Neural cell (in vitro differentiated cells): ENCODE measurements around the gene NRG2.

Source experiments
- EZH2 ChIP-seq: fragments of 200-600, 300-800 bp; shearing (Covaris generic), sonication (generic); IDR thresholded peaks from 2 replicates; pipeline ENCODE4 v1.6.1; 2014; ENCODE audit warnings: antibody characterized with exemption, low read length, borderline replicate concordance, mild to moderate bottlenecking; ENCODE audit not compliant: insufficient read depth, poor library complexity, severe bottlenecking
- POLR2AphosphoS5 ChIP-seq: IDR thresholded peaks from 2 replicates; pipeline ENCODE4 v1.6.1; 2012
- REST ChIP-seq: IDR thresholded peaks from 2 replicates; pipeline ENCODE4 v1.6.1; 2012; ENCODE audit warnings: borderline replicate concordance
- TF ChIP-seq, protein P1 (sequence below): fragments of 450-650 bp; IDR thresholded peaks from 2 replicates; pipeline ENCODE4 v1.5.1; 2014; ENCODE audit warnings: antibody characterized with exemption, mild to moderate bottlenecking, moderate library complexity; ENCODE audit not compliant: poor library complexity, severe bottlenecking

DNA sequence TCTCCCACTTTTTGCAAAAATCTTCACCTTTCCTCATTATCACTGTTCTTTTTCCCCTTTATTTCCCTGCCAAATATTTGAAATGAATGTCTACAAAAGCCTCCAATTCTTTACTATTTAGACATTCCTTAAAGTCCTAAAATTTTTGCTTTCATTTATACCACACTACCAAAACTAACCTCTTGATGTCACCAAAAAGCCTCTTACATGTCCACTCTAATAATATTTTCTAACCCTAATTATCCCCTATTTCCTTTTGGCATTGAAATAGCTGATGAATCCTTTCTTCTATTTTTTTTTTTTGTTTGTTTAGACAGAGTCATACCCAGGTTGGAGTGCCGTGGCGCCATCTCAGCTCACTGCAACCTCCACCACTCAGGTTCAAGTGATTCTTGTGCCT lies 32.3 kb upstream of the NRG2 start:
- TF ChIP-seq, protein P1, sequence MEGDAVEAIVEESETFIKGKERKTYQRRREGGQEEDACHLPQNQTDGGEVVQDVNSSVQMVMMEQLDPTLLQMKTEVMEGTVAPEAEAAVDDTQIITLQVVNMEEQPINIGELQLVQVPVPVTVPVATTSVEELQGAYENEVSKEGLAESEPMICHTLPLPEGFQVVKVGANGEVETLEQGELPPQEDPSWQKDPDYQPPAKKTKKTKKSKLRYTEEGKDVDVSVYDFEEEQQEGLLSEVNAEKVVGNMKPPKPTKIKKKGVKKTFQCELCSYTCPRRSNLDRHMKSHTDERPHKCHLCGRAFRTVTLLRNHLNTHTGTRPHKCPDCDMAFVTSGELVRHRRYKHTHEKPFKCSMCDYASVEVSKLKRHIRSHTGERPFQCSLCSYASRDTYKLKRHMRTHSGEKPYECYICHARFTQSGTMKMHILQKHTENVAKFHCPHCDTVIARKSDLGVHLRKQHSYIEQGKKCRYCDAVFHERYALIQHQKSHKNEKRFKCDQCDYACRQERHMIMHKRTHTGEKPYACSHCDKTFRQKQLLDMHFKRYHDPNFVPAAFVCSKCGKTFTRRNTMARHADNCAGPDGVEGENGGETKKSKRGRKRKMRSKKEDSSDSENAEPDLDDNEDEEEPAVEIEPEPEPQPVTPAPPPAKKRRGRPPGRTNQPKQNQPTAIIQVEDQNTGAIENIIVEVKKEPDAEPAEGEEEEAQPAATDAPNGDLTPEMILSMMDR = no peak
- TF ChIP-seq EZH2 = no peak
- TF ChIP-seq REST = no peak
- no peak for TF ChIP-seq POLR2AphosphoS5
